ENCODE results near the gene EDC3.
"Not testable (repeated sequence)": the region's sequence is repeated elsewhere in the genome, so short reads cannot be mapped to it uniquely, and the experiment has no call there.

Gene EDC3, protein sequence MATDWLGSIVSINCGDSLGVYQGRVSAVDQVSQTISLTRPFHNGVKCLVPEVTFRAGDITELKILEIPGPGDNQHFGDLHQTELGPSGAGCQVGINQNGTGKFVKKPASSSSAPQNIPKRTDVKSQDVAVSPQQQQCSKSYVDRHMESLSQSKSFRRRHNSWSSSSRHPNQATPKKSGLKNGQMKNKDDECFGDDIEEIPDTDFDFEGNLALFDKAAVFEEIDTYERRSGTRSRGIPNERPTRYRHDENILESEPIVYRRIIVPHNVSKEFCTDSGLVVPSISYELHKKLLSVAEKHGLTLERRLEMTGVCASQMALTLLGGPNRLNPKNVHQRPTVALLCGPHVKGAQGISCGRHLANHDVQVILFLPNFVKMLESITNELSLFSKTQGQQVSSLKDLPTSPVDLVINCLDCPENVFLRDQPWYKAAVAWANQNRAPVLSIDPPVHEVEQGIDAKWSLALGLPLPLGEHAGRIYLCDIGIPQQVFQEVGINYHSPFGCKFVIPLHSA

DNA sequence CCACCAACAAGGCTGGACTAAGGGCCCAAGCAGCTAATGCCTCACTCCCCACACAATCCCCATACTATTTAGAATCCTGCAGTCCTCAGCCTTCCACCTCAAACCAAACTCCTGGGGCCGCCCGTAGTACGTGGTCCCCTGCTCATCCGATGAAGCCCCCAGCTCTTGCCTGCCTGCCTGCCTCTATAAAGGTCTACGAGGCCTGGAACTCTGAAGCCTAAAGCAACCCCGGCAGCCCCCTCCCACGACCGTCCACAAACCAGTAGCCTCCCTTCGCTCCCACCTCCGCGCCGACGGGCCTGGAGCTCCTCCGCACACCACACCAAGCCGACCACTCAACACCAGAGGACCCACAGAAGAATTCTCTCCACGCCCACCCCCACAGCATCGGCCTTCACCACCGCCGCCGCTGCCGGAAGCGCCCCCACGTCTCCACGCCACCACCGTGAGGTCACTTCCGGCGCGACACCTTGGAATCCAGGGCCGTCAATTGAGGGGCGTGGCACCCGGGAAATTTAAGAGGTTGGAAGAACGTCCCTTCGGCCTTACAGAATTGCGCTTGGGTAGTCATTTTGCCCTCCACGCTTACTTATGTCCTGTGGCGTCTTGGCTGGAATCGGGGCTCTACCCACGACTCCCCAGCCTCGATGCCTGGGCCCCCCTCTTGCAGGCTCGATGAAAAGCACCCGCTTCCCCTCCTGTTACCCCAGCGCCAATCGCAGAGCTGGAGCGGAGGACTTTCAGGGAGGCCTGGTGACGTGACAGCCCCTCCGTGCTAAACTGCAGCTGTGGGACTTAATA lies at the start of gene EDC3:
EDC3 (minus strand) TSS at position 428 of the 801 bp plus-strand sequence. CDS start 20,900 bp downstream, outside the sequence.
- peak; percentile 88 for DNase-seq (ENCODE audit: low read depth)

DNA sequence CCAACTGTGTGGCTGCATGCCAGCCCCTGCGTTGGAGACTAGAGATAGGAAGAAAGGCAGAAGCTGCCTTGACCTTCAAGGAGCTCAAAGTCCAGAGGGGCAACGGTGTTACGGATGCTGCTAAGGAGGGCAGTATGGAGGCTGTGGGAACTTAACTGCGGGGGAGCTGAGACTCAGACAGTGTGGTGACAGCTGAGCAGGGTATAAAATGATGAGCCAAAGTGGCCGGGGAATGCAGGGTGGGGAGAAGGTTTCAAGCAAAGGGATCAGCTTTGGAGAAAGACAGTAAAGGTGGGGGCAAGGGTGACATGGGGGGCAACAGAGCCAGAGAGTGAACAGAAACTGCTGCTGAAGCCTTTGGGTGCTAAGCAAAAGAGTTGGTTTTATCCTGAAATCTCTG lies 46.6 kb upstream of the EDC3 start:
- DNase-seq (ENCODE audit: low read depth): no peak

DNA sequence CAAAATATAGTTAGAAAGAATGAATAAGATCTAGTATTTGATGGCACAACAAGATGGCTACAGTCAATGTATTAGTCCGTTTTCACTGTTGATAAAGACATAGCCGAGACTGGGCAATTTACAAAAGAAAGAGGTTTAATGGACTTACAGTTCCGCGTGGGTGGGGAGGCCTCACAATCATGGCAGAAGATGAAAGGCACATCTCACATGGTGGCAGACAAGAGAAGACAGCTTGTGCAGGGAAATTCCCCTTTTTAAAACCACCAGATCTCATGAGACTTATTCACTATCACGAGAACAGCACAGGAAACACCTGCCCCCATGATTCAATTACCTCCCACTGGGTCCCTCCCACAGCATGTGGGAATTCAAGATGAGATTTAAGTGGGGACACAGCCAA lies 42.4 kb upstream of the EDC3 start:
- DNase-seq (ENCODE audit: low read depth): not testable (repeated sequence)

DNA sequence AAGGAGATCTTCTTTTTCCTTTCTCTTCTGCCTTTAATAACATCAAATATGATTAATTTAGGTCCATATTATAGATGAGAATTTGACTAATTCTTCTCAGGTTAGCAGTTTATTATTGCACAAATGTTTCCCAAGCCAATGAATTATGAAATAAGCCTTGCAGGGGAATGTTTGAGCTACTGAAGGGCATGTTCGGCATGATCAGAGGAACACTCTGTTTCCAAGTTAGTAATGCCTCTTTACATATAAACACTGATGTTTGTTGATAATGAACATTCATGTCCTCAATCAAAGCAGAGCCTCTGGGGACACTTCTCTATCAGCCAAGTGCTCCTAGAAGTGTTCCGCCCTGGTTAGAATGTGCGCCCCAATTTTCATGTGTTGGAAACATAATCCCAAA lies 39.5 kb upstream of the EDC3 start:
- DNase-seq (ENCODE audit: low read depth): no peak

DNA sequence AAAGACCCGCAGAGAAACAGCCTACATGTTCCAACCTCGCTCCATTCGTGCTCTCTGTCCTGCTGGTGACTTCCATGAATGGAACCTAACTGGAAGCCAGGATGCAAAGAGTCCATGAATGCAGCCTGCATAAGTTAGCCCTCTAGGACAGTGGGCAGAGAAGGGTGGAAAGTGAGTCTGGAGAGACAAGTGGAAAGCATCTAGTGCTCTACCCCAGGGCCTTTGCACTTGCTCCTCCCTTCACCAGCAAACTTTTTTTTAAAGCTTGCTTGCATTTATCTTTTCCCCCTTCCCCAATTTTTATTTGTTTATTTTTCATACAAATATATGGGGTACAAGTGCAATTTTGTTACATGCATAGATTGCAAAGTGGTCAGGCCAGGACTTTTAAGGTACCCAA lies 37.4 kb upstream of the EDC3 start:
- no peak for DNase-seq (ENCODE audit: low read depth)

DNA sequence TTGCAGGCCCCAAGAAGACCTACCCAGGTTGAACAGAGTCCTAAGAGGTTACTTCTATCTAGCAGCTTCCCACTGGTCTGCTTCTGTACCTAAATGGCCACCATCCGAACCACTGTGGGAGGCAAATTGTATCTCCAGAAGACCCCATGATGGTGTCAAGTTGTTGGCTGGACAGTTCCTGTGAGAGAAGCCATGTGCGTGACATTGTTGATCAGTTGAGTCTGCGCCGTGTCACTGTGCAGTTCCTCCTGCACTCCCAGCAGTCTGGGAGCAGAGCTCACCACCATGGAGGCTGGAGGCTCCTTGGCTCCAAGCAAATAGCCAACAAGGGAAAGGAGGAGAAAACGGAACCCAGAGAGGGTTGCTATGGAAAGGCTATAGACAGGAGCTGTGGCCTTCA lies 37.0 kb upstream of the EDC3 start:
- DNase-seq (ENCODE audit: low read depth): no peak

DNA sequence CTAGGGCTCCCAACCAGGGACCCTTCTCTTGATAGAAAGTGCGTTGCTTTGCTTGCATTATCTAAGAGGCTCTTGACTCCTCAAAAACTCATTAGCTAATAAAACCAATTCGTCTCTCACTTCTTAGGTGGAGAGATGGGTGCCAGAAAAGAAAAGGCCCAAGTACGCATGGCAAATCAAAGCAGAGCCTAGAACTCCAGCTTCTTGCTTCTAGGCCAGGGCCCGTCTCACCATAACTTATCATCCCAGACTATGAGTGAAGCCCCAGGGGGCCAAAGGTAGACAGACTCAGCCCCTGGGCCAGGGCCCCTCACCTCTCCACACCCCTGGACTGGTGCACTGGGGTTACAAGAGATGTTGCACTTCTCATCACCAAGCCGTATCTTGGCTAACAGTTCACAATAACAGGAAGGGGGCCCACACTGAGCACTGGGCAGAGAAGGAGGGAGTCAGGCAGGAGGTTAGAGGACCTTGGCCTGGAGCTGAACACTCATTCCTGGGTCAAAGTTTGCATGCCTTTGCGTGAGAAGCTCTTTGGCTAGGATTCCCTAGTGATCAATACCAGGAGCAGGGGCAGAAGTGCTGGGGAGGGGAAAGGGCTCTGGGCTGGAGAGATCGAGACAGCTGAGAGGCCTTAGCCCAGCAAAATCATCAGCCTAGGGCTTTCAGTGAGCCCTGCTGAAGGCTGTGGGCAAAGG lies 34.9 kb upstream of the EDC3 start:
- no peak for DNase-seq (ENCODE audit: low read depth)

DNA sequence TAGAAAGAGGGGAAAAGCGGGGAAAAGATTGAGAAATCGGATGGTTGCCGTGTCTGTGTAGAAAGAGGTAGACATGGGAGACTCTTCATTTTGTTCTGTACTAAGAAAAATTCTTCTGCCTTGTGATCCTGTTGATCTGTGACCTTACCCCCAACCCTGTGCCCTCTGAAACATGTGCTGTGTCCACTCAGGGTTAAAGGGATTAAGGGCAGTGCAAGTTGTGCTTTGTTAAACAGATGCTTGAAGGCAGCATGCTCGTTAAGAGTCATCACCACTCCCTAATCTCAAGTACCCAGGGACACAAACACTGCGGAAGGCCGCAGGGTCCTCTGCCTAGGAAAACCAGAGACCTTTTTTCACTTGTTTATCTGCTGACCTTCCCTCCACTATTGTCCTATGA lies 33.5 kb upstream of the EDC3 start:
- not testable (repeated sequence) for DNase-seq (ENCODE audit: low read depth)

DNA sequence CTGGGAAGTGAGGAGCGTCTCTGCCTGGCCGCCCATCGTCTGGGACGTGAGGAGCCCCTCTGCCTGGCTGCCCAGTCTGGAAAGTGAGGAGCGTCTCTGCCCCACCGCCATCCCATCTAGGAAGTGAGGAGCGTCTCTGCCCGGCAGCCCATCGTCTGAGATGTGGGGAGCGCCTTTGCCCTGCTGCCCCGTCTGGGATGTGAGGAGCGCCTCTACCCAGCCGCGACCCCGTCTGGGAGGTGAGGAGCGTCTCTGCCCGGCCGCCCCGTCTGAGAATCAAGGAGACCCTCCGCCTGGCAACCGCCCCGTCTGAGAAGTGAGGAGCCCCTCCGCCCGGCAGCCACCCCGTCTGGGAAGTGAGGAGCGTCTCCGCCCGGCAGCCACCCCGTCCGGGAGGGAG lies 32.9 kb upstream of the EDC3 start:
- DNase-seq (ENCODE audit: low read depth): not testable (repeated sequence)

DNA sequence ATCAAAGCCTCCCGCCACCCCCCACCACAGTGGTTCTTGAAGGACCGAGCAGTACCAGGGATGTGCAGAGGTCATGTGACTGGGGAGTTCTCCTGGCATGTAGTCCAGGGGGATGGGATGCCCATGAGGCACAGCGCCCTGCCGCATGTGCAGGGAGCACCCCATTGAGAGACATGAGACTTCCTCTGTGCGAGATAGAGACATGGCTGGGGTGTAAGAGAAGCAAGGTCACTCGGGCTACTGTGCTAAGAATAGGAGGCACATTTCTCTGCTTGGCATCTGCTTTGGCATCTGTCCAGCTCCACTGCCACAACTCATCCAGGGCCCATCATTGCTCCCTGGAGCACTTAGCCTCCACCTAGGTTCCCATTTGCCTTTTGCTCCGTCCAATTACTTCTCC lies 31.9 kb upstream of the EDC3 start:
- DNase-seq (ENCODE audit: low read depth): no peak

DNA sequence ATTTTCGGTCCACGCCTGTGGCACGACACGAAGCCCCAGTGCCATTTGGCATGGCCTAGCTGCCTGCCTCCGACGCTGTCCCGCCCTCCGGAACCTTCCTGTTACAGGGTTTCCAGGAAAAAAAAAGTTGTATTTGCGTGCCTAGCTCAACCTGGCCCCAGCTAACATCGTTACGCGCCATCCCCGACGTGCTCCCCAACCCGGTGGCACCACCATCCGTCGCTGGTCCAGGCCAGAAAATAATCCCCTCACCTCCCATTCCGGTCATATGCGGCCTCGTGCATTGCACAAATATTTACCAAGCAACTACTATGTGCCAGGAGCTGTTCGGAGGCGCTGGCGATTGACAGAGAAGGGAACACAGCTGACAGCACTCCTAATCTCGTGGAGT lies 30.9 kb upstream of the EDC3 start:
- DNase-seq (ENCODE audit: low read depth): no peak

DNA sequence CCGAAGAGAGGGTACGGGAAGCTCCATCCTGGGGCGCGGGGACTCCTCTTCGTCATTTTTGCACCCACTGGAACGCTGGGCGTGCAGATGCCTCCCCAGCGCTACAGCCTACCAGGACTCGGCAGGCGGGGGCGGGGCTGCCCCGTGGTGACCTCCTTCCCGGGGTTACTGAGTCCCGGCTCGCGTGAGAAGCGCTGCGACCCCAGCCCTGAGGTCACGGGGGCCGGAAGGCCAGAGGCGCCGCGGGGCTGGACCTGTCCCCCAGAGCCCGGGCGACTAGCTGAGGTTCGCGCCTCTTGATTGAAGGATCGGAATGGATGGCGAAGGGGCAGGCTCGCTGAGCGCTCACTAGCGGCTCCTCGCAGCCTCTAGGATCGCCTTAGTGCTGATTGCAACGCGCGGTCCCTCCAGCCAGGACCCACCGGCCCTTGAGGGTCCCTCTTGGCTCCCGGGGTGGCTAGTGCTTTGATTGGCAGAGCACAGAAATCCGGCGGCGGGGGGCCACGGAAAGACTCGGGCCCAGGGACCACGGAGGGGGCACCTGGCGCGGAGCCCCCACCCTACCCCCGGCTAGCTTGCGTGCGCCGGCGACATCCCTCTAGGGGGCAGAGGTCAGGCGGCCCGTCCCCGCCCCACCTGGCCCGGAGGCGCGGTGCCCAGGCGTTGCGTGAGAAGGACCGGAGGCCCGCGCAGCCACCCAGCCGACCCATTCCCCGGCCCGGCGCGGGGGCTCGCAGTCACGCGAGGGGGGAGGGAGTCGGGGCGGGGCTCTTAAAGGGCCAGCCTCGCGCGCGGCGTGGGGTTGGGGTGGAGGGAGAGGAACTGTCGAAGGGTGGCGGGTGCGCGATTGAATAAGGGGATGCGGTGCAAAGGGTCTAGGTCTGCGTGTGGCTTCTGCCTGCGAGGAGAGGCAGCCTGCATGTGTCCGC lies 30.3 kb upstream of the EDC3 start:
- peak; percentile 32 for DNase-seq (ENCODE audit: low read depth)

DNA sequence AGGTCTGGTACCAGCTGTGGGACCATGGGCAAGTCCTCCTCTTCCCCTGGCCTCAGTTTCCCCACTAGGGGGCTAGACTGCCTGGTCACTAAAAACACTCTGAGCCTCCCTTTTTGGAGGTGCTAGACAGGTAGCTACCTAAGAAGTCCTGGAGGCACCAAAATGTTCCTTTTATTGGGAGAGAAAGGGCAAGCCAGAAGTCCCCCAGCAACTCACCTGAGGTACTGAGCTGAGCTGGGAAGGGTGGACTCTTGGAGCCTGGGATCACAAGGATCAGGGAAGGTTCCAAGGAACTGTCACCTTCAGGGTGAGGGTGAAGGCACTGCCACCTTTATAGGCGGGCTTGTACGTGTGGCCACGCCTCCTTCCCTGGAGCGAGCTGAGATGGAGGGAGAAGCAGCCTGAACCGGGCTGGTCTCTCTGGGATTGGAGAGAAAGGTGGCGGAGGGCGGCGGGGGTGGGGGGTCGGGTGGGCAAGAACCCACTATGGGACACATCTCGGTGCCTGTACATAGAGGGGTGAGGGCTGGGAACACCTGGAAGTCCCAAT lies 29.5 kb upstream of the EDC3 start, which contains the start of gene CYP1A1:
CYP1A1 (minus strand) TSS at position 304 of the 550 bp plus-strand sequence. CDS start 2,431 bp downstream, outside the sequence.
- DNase-seq (ENCODE audit: low read depth): peak; percentile 24

DNA sequence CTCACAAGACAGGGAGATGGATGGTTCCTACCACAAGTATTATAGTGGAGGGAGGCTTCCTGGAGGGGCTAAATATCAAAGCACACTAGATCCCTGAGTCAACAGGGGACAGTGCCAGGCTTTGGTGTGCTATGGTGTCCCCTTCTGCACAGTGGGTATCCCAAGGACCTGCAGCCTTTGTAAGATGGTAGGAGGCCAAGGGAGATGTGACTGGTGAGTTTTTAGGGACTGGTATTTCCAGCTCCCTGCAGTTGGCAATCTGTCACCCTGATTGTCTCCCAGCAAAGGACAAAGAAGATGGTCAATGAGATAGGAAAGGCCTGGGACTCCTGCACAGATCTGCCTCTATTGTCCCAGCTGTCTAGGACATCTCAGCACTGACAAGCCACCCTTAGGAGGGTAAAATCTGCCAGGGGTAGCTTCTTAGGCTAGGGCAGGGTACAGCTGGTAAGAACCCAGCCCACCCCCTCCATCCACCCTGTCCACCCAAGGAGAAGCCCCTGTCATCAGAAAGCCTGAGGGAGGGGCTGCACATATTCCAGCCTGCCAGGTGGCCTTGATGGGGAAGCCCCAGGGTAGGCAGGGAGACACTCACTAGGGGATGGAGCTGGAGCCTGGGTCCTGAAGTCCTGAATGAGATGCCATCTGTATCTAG lies 28.9 kb upstream of the EDC3 start:
- no peak for DNase-seq (ENCODE audit: low read depth)

DNA sequence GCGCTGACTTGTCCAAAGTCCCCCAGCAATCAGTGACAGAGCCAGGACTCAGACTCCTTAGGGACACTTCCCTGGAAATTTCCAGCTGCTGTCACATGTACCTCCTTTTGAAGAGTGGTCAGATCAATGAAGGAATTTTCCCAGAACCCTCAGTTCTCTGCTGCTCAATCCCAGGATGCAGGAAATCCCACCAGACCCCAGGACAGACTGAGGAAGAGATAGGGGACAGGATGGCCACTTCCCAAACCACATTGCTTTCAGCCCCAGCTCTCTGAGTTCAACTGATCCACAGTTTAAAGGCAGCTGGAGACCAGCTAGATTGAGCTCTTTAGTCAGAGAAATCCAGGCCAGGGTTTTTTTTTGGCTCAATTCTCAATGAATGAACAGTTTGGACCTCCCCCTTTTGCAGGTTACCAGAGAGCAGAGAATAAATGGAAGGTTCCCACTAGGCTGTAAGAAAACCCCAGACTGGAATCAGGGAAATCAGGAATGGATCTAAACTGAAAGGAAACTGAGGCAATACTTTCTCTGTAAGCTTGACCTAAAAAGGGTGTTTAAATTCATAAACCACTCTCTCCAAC lies 28.0 kb upstream of the EDC3 start:
- DNase-seq (ENCODE audit: low read depth): peak; percentile 66

DNA sequence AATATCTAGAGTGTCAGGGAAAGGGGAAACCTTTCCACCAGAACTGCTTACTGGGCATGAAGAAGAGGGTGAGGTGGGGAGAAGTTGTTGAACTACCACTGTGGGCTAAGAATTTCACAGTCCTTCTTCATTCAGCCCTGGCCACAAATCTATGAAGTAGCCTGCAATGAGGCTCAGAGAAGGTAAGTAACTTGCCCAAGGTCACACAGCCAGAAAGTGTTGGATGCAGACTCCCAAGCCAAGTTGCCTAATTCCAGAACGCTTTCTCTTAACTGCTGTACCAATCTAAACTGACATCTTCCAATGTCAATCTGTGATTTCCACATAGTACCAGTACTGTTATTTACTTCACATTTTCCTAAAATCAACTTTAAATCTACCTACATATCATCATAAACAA lies 27.4 kb upstream of the EDC3 start:
- no peak for DNase-seq (ENCODE audit: low read depth)

DNA sequence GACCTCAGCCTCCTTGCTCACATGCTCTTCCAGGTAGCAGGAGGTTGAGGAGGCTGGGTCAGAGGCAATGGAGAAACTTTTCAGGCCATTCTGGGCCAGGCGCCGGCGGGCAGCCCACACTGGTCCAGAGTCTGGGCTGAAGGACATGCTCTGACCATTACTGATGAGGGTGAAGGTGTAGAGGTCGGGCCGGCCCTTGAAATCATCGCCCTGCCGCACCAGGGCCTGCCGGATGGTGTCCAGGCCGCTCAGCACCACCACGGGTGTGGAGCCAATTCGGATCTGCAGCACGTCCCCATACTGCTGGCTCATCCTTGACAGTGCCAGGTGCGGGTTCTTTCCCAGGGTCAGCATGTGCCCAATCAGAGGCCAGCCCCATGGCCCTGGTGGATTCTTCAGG lies 26.8 kb upstream of the EDC3 start:
- DNase-seq (ENCODE audit: low read depth): no peak

DNA sequence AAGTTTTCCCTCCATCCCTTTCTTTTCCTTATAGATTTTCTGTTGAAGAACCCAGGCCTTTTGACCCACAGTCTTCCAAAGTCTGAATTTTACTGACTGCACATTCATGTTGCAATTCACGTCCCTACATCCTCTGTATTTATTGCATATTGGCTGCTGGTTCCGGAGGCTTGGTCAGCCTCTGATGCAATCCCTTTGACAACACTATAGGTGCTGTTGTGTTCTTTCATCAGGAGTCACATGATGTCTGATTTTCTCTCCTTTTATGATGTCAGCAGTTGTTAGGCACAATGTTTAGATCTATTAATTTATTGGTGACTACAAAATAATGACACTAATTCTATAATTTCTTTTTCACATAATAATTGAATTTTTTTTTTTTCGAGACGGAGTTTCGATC lies 20.8 kb upstream of the EDC3 start:
- DNase-seq (ENCODE audit: low read depth): no peak

DNA sequence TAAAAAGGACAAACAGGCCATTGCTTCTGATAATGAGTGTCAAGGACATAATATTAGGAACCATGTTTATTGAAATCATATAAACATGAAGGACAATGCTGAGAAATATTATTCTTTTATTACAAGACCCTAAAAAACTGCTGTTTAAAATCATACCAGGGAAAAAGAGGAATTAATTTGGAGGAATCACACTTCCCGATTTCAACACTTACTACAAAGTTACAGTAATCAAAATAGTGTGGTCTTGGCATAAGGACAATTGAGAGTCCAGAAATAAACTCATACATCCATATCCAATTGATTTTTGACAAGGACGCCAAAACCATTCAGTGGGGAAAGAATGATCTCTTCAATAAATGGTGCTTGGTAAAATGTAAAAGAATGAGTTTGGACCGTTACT lies 16.5 kb upstream of the EDC3 start:
- no peak for DNase-seq (ENCODE audit: low read depth)

Measured in EH (cell line).